ENCODE results near the gene KDM6A.
"Not testable (repeated sequence)": the region's sequence is repeated elsewhere in the genome, so short reads cannot be mapped to it uniquely, and the experiment has no call there.

Gene KDM6A

DNA sequence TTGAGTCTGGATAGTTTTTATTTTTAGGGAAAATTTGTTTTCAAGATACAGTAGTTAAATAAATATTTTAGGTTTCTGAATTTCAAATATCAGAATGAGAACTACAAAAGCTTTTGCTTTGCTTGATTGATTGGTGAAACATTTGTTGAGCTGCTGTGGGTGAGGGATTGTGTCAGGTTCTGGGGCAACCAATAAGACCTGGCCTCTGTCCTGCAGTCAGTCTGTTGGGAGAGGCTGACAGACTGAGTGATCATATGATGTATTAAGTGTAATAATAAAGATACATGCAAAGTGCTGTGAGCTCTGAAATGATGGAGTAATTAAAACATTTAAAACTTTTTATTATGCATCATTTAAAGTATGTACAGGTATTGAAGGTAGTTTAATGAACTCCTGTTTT lies 9.6 kb downstream of the KDM6A start:
- DNase-seq: no peak
- in situ Hi-C loops (cut with MboI; ENCODE audit: low pct_unique_long_range_greater_than_20kb, low sequenced_read_pairs): no loop called here

- DNase-seq: no peak
- in situ Hi-C loops (cut with MboI; ENCODE audit: low pct_unique_long_range_greater_than_20kb, low sequenced_read_pairs): no loop called here
Observed at GRCh38 chrX:44884944-44885343, 12.0 kb downstream of the KDM6A start.

GRCh38 chrX:44889824-44890223 lies 16.8 kb downstream of the KDM6A start:
- peak; percentile 63 for DNase-seq
- in situ Hi-C loops (cut with MboI; ENCODE audit: low pct_unique_long_range_greater_than_20kb, low sequenced_read_pairs): no loop called here

DNA sequence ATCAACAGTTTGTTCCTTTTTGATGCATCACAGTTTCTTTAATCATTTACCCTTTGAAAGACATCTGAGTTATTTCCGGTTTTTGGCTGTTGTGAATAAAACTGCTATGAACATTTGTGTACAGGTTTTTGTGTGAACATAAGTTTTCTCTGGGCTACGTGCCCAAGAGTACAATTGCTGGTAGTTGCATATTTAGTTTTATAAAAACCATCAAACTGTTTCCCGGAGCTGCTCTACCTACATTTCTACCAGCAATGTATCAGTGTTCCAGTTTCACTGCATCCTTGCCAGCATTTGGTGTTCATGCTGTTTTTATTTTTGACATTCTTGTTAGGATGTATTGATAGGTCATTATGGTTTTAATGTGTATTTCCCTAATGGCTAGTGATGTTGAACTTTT lies 17.3 kb downstream of the KDM6A start:
- DNase-seq: no peak
- in situ Hi-C loops (cut with MboI; ENCODE audit: low pct_unique_long_range_greater_than_20kb, low sequenced_read_pairs): no loop called here

DNA sequence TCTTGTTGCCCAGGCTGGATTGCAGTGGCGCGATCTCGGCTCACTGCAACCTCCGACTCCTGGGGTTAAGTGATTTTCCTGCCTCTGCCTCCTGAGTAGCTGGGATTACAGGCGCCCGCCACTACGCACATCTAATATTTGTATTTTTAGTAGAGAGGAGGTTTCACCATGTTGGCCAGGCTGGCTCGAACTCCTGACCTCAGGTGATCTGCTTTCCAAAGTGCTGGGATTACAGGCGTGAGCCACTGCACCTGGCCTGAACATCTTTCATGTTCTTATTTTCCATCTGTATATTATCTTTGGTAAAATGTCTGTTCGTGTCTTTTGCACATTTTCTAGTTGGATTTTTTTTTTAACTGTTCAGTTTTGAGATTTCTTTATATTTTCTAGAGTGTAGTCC lies 17.7 kb downstream of the KDM6A start:
- in situ Hi-C loops (cut with MboI; ENCODE audit: low pct_unique_long_range_greater_than_20kb, low sequenced_read_pairs): not testable (repeated sequence)

GRCh38 chrX:44891642-44892041 lies 18.7 kb downstream of the KDM6A start:
- in situ Hi-C loops (cut with MboI; ENCODE audit: low pct_unique_long_range_greater_than_20kb, low sequenced_read_pairs): no loop called here
- no peak for DNase-seq

More for the DNA sequence above, 17.7 kb downstream of the KDM6A start:
- DNase-seq: not testable (repeated sequence)

DNA sequence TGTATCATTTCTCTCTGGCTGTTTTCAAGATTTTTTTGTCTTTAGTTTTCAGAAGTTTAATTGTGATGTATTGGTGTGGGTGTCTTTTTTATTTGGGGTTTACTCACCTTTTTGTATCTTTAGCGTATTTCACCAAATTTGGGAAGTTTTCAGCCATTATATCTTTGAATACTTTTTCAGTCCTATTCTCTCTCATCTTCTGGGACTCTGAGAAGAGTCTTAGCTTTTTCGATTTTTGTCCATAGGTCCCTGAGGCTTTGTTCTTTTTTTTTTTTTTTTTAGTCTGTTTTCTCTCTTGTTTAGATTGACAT lies 23.8 kb downstream of the KDM6A start:
- in situ Hi-C loops (cut with MboI; ENCODE audit: low pct_unique_long_range_greater_than_20kb, low sequenced_read_pairs): no loop called here

DNA sequence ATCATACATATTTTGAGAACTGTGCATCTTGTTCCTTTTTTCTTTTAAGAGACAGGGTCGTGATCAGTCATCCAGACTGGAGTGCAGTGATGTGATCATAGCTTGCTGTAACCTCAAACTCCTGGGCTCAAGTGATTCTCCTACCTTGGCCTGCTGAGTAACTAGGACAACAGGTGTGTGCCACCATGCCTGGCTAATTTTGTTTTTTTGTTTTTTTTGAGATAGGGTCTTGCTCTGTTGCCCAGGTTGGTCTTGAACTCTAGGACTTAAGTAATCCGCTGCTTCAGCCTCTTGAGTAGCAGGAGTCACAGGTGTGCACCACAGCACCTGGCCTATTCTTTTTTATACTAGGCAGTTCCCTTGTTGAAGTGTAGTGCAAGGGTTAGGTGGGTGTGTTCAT lies 24.6 kb downstream of the KDM6A start:
- in situ Hi-C loops (cut with MboI; ENCODE audit: low pct_unique_long_range_greater_than_20kb, low sequenced_read_pairs): no loop called here

More for the DNA sequence above, 23.8 kb downstream of the KDM6A start:
- no peak for DNase-seq

DNA sequence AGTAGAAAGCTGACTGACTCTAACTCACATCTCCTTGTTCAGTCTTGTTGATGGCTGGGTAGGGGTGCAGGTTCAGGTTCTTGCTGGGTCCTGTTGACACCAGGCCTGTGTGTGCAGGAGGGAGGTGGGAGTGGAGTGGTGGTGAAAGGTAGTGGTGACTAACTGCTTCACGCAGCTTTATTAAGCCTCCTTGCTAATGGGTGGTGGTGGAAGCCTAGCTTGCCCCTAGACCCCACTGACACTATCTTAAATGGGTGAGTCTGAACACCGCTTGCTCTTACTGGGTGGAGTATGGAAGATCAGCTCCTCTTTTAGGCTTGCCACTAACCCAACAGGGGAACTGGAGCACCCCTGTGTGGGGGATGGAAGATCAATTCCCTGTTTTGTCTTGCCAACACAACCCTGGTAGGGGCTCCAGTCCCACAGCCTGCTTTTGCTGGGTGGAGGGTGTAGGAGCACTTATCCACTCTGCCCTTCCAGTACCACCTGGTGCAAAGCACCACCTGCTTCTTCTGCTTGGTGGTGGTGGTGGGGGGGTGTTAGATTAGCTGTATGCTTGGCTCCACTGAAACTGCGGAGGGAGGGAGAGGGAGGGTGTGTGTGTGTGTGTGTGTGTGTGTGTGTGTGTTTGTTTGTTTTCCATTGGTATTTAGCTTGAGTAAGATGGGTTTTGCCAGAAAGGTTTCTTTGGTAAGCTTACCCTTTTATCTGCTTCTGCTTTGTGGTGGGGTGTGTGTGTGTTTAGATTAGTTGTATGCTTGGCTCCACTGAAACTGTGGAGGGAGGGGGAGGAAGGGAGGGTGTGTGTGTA lies 25.6 kb downstream of the KDM6A start:
- DNase-seq: peak; percentile 57
- in situ Hi-C loops (cut with MboI; ENCODE audit: low pct_unique_long_range_greater_than_20kb, low sequenced_read_pairs): no loop called here

More for the DNA sequence above, 24.6 kb downstream of the KDM6A start:
- DNase-seq: no peak

DNA sequence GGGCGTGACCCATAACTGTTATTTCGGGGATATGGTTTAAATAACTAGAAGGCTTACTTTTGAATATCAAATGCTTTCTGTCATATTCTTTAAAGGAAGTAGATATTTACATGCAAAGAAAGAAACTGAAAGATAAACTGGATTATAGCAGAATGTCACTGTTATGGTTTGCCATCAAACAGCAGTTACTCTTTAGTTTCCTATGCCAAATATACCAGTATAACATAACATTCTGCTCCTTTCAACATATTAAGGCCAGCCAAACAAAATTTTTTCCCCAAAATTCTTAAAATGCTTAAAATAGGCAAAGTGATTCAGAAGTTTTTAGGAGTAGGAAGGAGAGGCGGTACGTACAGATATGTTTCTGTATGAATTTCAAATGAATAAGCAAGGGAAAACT lies 27.0 kb downstream of the KDM6A start:
- in situ Hi-C loops (cut with MboI; ENCODE audit: low pct_unique_long_range_greater_than_20kb, low sequenced_read_pairs): no loop called here
- DNase-seq: no peak

- no peak for DNase-seq
- in situ Hi-C loops (cut with MboI; ENCODE audit: low pct_unique_long_range_greater_than_20kb, low sequenced_read_pairs): no loop called here
Observed at GRCh38 chrX:44903107-44903506, 30.1 kb downstream of the KDM6A start.

DNA sequence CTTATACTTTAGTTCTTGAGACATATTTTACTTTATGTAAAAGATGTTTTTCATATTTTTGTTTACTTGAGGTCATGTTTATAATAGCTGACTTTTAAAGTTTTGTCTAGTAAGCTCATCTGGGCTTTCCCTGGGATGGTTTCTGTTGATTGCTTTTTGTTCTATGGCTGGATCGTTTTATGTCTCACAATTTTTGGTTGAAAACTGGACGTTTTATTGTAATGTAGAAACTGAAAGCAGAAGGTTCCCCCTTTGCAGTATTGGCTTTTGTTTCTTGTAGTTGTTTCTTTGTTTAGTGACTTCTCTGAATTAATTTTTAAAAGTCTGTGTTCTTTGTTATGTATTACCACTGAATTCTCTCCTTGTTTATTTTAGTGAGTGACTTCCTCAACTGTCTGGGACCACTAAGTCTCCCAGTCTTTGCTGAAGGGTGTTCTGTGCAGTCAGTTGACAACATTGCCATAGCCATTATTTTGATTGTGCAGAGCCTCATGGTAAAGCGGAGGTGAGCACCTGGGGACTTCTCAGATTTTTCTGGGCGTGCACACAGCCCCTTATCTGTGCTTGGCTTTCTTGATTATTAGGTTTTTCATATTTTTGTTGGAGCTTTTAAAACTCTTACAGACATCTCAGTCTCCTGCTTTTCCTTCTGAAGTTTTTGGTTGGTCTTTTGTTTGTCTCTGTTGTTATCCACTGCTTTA lies 31.0 kb downstream of the KDM6A start:
- no peak for DNase-seq
- in situ Hi-C loops (cut with MboI; ENCODE audit: low pct_unique_long_range_greater_than_20kb, low sequenced_read_pairs): no loop called here

GRCh38 chrX:44904542-44905115 lies 31.6 kb downstream of the KDM6A start:
- in situ Hi-C loops (cut with MboI; ENCODE audit: low pct_unique_long_range_greater_than_20kb, low sequenced_read_pairs): no loop called here
- DNase-seq: no peak

GRCh38 chrX:44906041-44906440 lies 33.1 kb downstream of the KDM6A start:
- peak; percentile 57 for DNase-seq
- in situ Hi-C loops (cut with MboI; ENCODE audit: low pct_unique_long_range_greater_than_20kb, low sequenced_read_pairs): no loop called here

DNA sequence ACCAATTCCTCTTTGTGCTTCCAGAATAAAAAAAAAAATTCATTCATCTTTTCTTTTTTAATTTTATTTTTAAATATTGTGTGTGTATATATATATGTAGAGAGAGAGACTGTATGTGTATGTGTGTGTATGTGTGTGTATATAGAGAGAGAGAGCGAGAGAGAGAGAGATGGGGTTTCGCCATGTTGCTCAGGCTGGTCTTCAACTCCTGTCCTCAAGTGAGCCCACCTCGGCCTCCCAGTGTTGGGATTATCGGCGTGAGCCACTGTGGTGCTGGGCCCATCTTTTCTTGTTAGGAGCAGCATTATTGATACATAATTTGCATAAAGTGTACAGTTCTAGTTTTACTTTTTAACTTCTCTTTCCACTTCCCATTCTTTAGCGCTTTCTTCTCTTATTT lies 33.6 kb downstream of the KDM6A start:
- DNase-seq: no peak
- in situ Hi-C loops (cut with MboI; ENCODE audit: low pct_unique_long_range_greater_than_20kb, low sequenced_read_pairs): no loop called here

DNA sequence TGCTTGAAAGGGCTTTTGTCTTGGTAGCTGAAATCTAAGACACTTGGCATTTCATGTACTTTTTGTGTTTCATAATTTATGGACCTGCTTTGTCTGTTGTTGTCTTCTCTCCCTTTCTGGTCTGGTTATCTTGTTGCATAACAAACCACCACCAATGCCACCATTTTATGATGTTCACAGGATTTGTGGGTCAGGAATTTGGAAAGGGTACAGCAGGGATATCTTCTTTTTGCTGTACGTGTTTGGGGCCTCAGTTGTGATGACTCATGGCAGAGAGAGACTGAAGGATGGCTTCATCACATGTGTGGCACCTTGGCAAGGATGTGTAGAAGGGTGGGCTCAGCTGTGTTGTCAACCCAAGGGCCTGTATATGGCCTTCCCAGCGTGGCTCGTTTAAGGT lies 35.2 kb downstream of the KDM6A start:
- DNase-seq: no peak
- in situ Hi-C loops (cut with MboI; ENCODE audit: low pct_unique_long_range_greater_than_20kb, low sequenced_read_pairs): no loop called here

GRCh38 chrX:44908827-44909226 lies 35.8 kb downstream of the KDM6A start:
- in situ Hi-C loops (cut with MboI; ENCODE audit: low pct_unique_long_range_greater_than_20kb, low sequenced_read_pairs): no loop called here
- DNase-seq: no peak

DNA sequence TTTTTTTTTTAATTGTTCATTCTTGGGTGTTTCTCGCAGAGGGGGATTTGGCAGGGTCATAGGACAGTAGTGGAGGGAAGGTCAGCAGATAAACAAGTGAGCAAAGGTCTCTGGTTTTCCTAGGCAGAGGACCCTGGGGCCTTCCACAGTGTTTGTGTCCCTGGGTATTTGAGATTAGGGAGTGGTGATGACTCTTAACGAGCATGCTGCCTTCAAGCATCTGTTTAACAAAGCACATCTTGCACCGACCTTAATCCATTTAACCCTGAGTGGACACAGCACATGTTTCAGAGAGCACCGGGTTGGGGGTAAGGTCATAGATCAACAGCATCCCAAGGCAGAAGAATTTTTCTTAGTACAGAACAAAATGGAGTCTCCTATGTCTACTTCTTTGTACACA lies 37.5 kb downstream of the KDM6A start:
- in situ Hi-C loops (cut with MboI; ENCODE audit: low pct_unique_long_range_greater_than_20kb, low sequenced_read_pairs); DNase-seq: not testable (repeated sequence)

- DNase-seq; in situ Hi-C loops (cut with MboI; ENCODE audit: low pct_unique_long_range_greater_than_20kb, low sequenced_read_pairs): not testable (repeated sequence)
Observed at GRCh38 chrX:44911074-44911600, 38.1 kb downstream of the KDM6A start.

All from KBM-7 (cell line).